HEK293 (cell line): Measurements from ENCODE around the gene PRTFDC1.
A peak's percentile ranks its signal among the peaks of the same experiment; 100 is the strongest.

ENCODE experiments used
- CTCF ChIA-PET: fragments of 350-600 bp; formaldehyde crosslinking; extraction: SDS; loops from one replicate; lab custom pipeline; 2021; ENCODE audit warnings: antibody characterized with exemption; lab: Yijun Ruan, JAX
- POLR2A ChIA-PET: fragments of 300-600 bp; formaldehyde crosslinking; extraction: SDS; loops from one replicate; lab custom pipeline; 2020; ENCODE audit warnings: antibody characterized with exemption, inconsistent platforms; lab: Yijun Ruan, JAX
- H3K27ac ChIP-seq: fragments of 200-500 bp; sonication (Bioruptor generic); 2 replicates; pipeline ENCODE4 v1.5.1; 2014; ENCODE audit warnings: low read depth, low read length, control low read depth, inconsistent platforms; ENCODE audit errors: extremely low read depth
- H3K36me3 ChIP-seq, 2 experiments: fragments of 200-500 bp in 1 of 2; sonication (Bioruptor generic) in 1 of 2; 1 replicate in 1 of 2; 2 replicates in 1 of 2; pipeline ENCODE4 v1.5.1; 2014 to 2017; ENCODE audit warnings: inconsistent platforms in 2 of 2, low read length in 2 of 2; ENCODE audit not compliant: control insufficient read depth in 2 of 2, insufficient read depth in 1 of 2
- H3K4me1 ChIP-seq: fragments of 200-500 bp; sonication (Bioruptor generic); 2 replicates; pipeline ENCODE4 v1.5.1; 2014; ENCODE audit warnings: mild to moderate bottlenecking, low read length, inconsistent platforms; ENCODE audit not compliant: control insufficient read depth, insufficient read depth
- H3K4me3 ChIP-seq: 2 replicates; pipeline ENCODE4 v1.5.1; 2011; ENCODE audit warnings: low read depth, mild to moderate bottlenecking, control low read depth, low read length, moderate library complexity
- H3K9me3 ChIP-seq: fragments of 200-500 bp; sonication (Bioruptor generic); 2 replicates; pipeline ENCODE4 v1.5.1; 2014; ENCODE audit warnings: low read depth, low read length, inconsistent platforms; ENCODE audit not compliant: control insufficient read depth, insufficient read depth
- HOXA7 ChIP-seq: sonication (generic); formaldehyde crosslinking; IDR thresholded peaks from 2 replicates; pipeline ENCODE4 v1.8.1; 2022; ENCODE audit warnings: missing genetic modification reagents, borderline replicate concordance
- MZF1 ChIP-seq: fragments of 450-650 bp; formaldehyde crosslinking; IDR thresholded peaks from 2 replicates; pipeline ENCODE4 v1.5.1; 2017; ENCODE audit warnings: missing biosample characterization, missing genetic modification characterization, borderline replicate concordance
- RBAK ChIP-seq: fragments of 450-650 bp; formaldehyde crosslinking; IDR thresholded peaks from 2 replicates; pipeline ENCODE4 v1.5.1; 2016; ENCODE audit warnings: missing biosample characterization, missing genetic modification characterization
- SP7 ChIP-seq: fragments of 450-650 bp; formaldehyde crosslinking; IDR thresholded peaks from 2 replicates; pipeline ENCODE4 v1.5.1; 2016; ENCODE audit warnings: missing biosample characterization, missing genetic modification characterization
- ZBTB11 ChIP-seq: fragments of 450-650 bp; formaldehyde crosslinking; conservative IDR thresholded peaks from 2 replicates; pipeline ENCODE4 v1.5.1; 2016; ENCODE audit warnings: low read depth, missing biosample characterization, missing genetic modification characterization
- ZBTB17 ChIP-seq: fragments of 450-650 bp; formaldehyde crosslinking; IDR thresholded peaks from 2 replicates; pipeline ENCODE4 v1.5.1; 2016; ENCODE audit warnings: missing biosample characterization, missing genetic modification characterization
- ZFHX2 ChIP-seq: fragments of 450-650 bp; formaldehyde crosslinking; conservative IDR thresholded peaks from 2 replicates; pipeline ENCODE4 v1.5.1; 2016; ENCODE audit warnings: missing biosample characterization, missing genetic modification characterization
- ZNF280C ChIP-seq: fragments of 450-650 bp; formaldehyde crosslinking; IDR thresholded peaks from 2 replicates; pipeline ENCODE4 v1.5.1; 2016; ENCODE audit warnings: missing biosample characterization, missing genetic modification characterization
- ZNF280D ChIP-seq: fragments of 450-650 bp; formaldehyde crosslinking; IDR thresholded peaks from 2 replicates; pipeline ENCODE4 v1.5.1; 2016; ENCODE audit warnings: missing biosample characterization, missing genetic modification characterization
- ZNF335 ChIP-seq: fragments of 450-650 bp; formaldehyde crosslinking; conservative IDR thresholded peaks from 2 replicates; pipeline ENCODE4 v1.5.1; 2016; ENCODE audit warnings: missing biosample characterization, missing genetic modification characterization
- ZNF423 ChIP-seq: fragments of 450-650 bp; formaldehyde crosslinking; IDR thresholded peaks from 2 replicates; pipeline ENCODE4 v1.5.1; 2016; ENCODE audit warnings: missing biosample characterization, missing genetic modification characterization
- ZNF549 ChIP-seq: fragments of 450-650 bp; IDR thresholded peaks from 2 replicates; pipeline ENCODE4 v1.5.1; 2018; ENCODE audit warnings: missing biosample characterization, missing genetic modification characterization, mild to moderate bottlenecking, inconsistent platforms, moderate library complexity
- ZNF555 ChIP-seq: fragments of 450-650 bp; formaldehyde crosslinking; conservative IDR thresholded peaks from 2 replicates; pipeline ENCODE4 v1.5.1; 2017; ENCODE audit warnings: missing biosample characterization, mild to moderate bottlenecking, missing genetic modification characterization, inconsistent platforms
- ZNF558 ChIP-seq: fragments of 450-650 bp; formaldehyde crosslinking; IDR thresholded peaks from 2 replicates; pipeline ENCODE4 v1.5.1; 2016; ENCODE audit warnings: missing biosample characterization, missing genetic modification characterization
- ZNF707 ChIP-seq: fragments of 450-650 bp; formaldehyde crosslinking; IDR thresholded peaks from 2 replicates; pipeline ENCODE4 v1.5.1; 2016; ENCODE audit warnings: missing biosample characterization, missing genetic modification characterization
- ZSCAN18 ChIP-seq: fragments of 450-650 bp; formaldehyde crosslinking; IDR thresholded peaks from 2 replicates; pipeline ENCODE4 v1.5.1; 2016; ENCODE audit warnings: missing biosample characterization, missing genetic modification characterization
- ZXDB ChIP-seq: fragments of 450-650 bp; formaldehyde crosslinking; IDR thresholded peaks from 2 replicates; pipeline ENCODE4 v1.5.1; 2016; ENCODE audit warnings: missing biosample characterization, missing genetic modification characterization
- TF ChIP-seq, protein P1 (sequence below): fragments of 450-650 bp; formaldehyde crosslinking; IDR thresholded peaks from 2 replicates; pipeline ENCODE4 v1.5.1; 2017; ENCODE audit warnings: missing biosample characterization, mild to moderate bottlenecking, missing genetic modification characterization, moderate library complexity
- TF ChIP-seq, protein P2 (sequence below): fragments of 450-650 bp; formaldehyde crosslinking; IDR thresholded peaks from 2 replicates; pipeline ENCODE4 v1.5.1; 2016; ENCODE audit warnings: missing biosample characterization, missing genetic modification characterization

Gene PRTFDC1

DNA sequence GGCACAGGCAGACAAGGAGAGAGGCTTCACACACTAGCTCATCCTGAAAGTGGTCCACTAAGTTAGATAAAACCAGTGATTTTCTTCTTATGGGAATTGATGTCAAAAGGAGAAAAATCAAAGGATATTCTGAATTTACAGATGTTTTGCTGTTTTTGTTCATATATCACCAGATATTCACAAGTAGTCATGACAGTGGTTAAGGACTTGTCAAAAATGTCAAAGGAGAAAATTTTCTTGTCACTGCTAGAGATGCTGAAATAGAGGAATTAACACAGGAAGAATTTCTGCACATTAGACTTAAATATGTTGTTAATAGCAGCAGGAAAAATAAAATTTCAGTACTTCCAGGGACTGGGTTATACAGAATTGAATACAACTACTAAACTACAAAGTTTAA lies 78.3 kb downstream of the PRTFDC1 start (continued):
- TF ChIP-seq ZNF280D = no peak
- TF ChIP-seq ZBTB11 = no peak
- TF ChIP-seq HOXA7 (CRISPR knock-in tag) = no peak
- no peak for TF ChIP-seq RBAK (tag by site-specific recombination)
- TF ChIP-seq ZBTB17 (tag by site-specific recombination) = no peak
- TF ChIP-seq ZNF549 (tag by site-specific recombination) = no peak
- TF ChIP-seq ZNF280C = no peak

DNA sequence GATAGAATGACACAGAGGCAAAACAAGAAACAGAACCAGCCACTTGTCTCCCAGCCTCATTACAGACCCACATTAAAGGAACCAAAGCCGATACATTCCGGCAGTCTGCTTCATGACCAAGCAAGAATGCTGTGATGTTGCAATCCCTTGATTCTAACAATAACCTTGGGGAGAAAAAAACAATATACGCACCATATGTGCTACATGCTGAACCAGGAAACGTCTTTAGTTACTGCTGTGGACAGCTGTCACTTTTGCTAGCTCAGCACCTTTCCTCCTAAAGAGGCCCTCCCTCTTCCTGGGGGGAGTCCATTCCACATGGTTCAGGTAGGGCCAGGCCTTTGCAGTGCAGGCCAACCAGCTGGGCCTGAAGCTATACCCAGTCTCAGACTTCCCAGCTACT lies 79.1 kb downstream of the PRTFDC1 start:
- CTCF ChIA-PET = interaction anchor here (0.6 kb wide), 1 partner anchor 738 kb away, joined by 4 read pairs; no protein-coding TSS in a partner anchor
- no peaks in the 10 kb centered on the region for H3K4me1 ChIP-seq
- H3K36me3 ChIP-seq = no peaks in the 10 kb centered on the region
- no peaks in the 10 kb centered on the region for H3K9me3 ChIP-seq
- POLR2A ChIA-PET = no interaction called here
- no peak overlapping the region for H3K27ac ChIP-seq
- no peak overlapping the region for H3K4me3 ChIP-seq
- TF ChIP-seq, protein P1, sequence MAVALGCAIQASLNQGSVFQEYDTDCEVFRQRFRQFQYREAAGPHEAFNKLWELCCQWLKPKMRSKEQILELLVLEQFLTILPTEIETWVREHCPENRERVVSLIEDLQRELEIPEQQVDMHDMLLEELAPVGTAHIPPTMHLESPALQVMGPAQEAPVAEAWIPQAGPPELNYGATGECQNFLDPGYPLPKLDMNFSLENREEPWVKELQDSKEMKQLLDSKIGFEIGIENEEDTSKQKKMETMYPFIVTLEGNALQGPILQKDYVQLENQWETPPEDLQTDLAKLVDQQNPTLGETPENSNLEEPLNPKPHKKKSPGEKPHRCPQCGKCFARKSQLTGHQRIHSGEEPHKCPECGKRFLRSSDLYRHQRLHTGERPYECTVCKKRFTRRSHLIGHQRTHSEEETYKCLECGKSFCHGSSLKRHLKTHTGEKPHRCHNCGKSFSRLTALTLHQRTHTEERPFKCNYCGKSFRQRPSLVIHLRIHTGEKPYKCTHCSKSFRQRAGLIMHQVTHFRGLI (tag by site-specific recombination) = 0 out of 2 replicates have a peak, but pooled peaks have one; percentile 49
- TF ChIP-seq ZNF707 (tag by site-specific recombination) (no peak), ZFHX2 (no peak)

DNA sequence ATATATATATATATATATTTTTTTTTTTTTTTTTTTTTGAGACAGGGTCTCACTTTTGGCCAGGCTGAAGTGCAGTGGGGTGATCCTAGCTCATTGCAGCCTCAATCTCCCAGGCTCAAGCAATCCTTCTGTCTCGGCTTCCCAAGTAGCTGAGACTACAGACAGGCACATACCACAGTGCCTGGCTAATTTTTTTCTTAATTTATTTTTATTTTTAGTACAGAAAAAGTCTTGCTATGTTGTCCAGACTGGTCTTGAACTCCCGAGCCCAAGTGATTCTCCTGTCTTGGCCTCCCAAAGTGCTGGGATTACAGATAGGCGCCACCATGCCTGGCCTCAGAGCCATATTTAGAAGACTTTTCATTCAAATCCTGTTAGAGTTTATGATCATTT lies 79.6 kb downstream of the PRTFDC1 start:
- no peak overlapping the region for H3K4me3 ChIP-seq
- H3K27ac ChIP-seq = no peak overlapping the region
- H3K36me3 ChIP-seq = no peaks in the 10 kb centered on the region
- ChIA-PET CTCF (interaction anchor here (0.6 kb wide), 1 partner anchor 738 kb away, joined by 4 read pairs; no protein-coding TSS in a partner anchor), POLR2A (no interaction called here)
- no peaks in the 10 kb centered on the region for H3K4me1 ChIP-seq
- no peaks in the 10 kb centered on the region for H3K9me3 ChIP-seq
- TF ChIP-seq MZF1 (tag by site-specific recombination) (no peak), ZNF335 (tag by site-specific recombination) (no peak), ZXDB (tag by site-specific recombination) (no peak), ZNF555 (tag by site-specific recombination) (no peak), ZNF558 (tag by site-specific recombination) (no peak), SP7 (tag by site-specific recombination) (no peak), ZSCAN18 (no peak), ZNF423 (tag by site-specific recombination) (no peak)
- TF ChIP-seq, protein P2, sequence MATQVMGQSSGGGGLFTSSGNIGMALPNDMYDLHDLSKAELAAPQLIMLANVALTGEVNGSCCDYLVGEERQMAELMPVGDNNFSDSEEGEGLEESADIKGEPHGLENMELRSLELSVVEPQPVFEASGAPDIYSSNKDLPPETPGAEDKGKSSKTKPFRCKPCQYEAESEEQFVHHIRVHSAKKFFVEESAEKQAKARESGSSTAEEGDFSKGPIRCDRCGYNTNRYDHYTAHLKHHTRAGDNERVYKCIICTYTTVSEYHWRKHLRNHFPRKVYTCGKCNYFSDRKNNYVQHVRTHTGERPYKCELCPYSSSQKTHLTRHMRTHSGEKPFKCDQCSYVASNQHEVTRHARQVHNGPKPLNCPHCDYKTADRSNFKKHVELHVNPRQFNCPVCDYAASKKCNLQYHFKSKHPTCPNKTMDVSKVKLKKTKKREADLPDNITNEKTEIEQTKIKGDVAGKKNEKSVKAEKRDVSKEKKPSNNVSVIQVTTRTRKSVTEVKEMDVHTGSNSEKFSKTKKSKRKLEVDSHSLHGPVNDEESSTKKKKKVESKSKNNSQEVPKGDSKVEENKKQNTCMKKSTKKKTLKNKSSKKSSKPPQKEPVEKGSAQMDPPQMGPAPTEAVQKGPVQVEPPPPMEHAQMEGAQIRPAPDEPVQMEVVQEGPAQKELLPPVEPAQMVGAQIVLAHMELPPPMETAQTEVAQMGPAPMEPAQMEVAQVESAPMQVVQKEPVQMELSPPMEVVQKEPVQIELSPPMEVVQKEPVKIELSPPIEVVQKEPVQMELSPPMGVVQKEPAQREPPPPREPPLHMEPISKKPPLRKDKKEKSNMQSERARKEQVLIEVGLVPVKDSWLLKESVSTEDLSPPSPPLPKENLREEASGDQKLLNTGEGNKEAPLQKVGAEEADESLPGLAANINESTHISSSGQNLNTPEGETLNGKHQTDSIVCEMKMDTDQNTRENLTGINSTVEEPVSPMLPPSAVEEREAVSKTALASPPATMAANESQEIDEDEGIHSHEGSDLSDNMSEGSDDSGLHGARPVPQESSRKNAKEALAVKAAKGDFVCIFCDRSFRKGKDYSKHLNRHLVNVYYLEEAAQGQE (tag by site-specific recombination) = no peak
